ENCODE measurements around the gene RAP1A. TPM values are rescaled to one million over a fixed set of nuclear protein-coding genes. Genes with fewer than 3 reads are reported as not detected.

The RAP1A gene
- total RNA-seq, 1 experiment from 2014 or later: 19.0 TPM

GRCh38 chr1:111743679-111744101 is 124.1 kb downstream of the RAP1A start:
- ChIA-PET POLR2A (ENCODE audit: unreplicated experiment) (no interaction called here), CTCF (interaction anchor here (0.5 to 0.8 kb wide), 2 partner anchors 29 to 71 kb away, joined by 4 to 5 read pairs; no protein-coding TSS in a partner anchor)
- Histone ChIP-seq H2AFZ (ENCODE audit: low read length) (no peak overlapping the region), H3K27ac (ENCODE audit: low read length) (no peak overlapping the region), H4K20me1 (ENCODE audit: low read length) (no peaks in the 10 kb centered on the region), H3K27me3 (ENCODE audit: low read length) (no peaks in the 10 kb centered on the region), H3K4me2 (ENCODE audit: low read length) (no peak overlapping the region), H3K9me2 (replicated peaks; ENCODE audit: low read length) (no peaks in the 10 kb centered on the region), H3K4me3 (ENCODE audit: low read length) (no peak overlapping the region), H3F3A (ENCODE audit: low read length, unreplicated experiment) (no peaks in the 10 kb centered on the region), H3K9ac (ENCODE audit: low read length) (no peak overlapping the region), H3K79me2 (ENCODE audit: low read length) (no peaks in the 10 kb centered on the region), H3K9me3 (ENCODE audit: low read length) (no peaks in the 10 kb centered on the region), H3K4me1 (ENCODE audit: insufficient read depth, low read length) (peaks cover 11% of the 10 kb centered on the region; the same call in 1 of the 2 replicates), H3K36me3 (ENCODE audit: low read depth, low read length) (no peaks in the 10 kb centered on the region)
- no TSS peak for BruUV-seq (replicated peaks)
- intact Hi-C loops (cut with micrococcal nuclease): no loop called here
- TF ChIP-seq EZH2 (IDR thresholded peaks at IDR 0.05; ENCODE audit: low read length, unreplicated experiment) (no peak), EZH2phosphoT487 (IDR thresholded peaks at IDR 0.05; ENCODE audit: borderline replicate concordance, low read length) (no peak)
- TF ChIP-seq, protein P1, sequence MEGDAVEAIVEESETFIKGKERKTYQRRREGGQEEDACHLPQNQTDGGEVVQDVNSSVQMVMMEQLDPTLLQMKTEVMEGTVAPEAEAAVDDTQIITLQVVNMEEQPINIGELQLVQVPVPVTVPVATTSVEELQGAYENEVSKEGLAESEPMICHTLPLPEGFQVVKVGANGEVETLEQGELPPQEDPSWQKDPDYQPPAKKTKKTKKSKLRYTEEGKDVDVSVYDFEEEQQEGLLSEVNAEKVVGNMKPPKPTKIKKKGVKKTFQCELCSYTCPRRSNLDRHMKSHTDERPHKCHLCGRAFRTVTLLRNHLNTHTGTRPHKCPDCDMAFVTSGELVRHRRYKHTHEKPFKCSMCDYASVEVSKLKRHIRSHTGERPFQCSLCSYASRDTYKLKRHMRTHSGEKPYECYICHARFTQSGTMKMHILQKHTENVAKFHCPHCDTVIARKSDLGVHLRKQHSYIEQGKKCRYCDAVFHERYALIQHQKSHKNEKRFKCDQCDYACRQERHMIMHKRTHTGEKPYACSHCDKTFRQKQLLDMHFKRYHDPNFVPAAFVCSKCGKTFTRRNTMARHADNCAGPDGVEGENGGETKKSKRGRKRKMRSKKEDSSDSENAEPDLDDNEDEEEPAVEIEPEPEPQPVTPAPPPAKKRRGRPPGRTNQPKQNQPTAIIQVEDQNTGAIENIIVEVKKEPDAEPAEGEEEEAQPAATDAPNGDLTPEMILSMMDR (conservative IDR thresholded peaks at IDR 0.05; ENCODE audit: low read depth, low read length): no peak
- DNase-seq: no peak
- ATAC-seq: no peak

GRCh38 chr1:111745675-111746613 is 126.4 kb downstream of the RAP1A start:
- DNase-seq (no peak), ATAC-seq (no peak)
- no peak overlapping the region for H2AFZ ChIP-seq (ENCODE audit: low read length)
- CTCF ChIA-PET: interaction anchor here (1.6 kb wide), 1 partner anchor 264 kb away, joined by 12 read pairs; no protein-coding TSS in a partner anchor
- H3K4me1 ChIP-seq (ENCODE audit: insufficient read depth, low read length): no peaks in the 10 kb centered on the region
- H3F3A ChIP-seq (ENCODE audit: low read length, unreplicated experiment): no peaks in the 10 kb centered on the region
- H3K79me2 ChIP-seq (ENCODE audit: low read length): no peaks in the 10 kb centered on the region
- H3K9me2 ChIP-seq (replicated peaks; ENCODE audit: low read length): no peaks in the 10 kb centered on the region
- intact Hi-C loops (cut with micrococcal nuclease): no loop called here
- no peaks in the 10 kb centered on the region for H3K36me3 ChIP-seq (ENCODE audit: low read depth, low read length)
- TF ChIP-seq EZH2phosphoT487 (IDR thresholded peaks at IDR 0.05; ENCODE audit: borderline replicate concordance, low read length) (no peak), EZH2 (IDR thresholded peaks at IDR 0.05; ENCODE audit: low read length, unreplicated experiment) (no peak)
- TF ChIP-seq, protein P1 (conservative IDR thresholded peaks at IDR 0.05; ENCODE audit: low read depth, low read length): no peak
- H3K27ac ChIP-seq (ENCODE audit: low read length): no peak overlapping the region
- H3K4me3 ChIP-seq (ENCODE audit: low read length): no peak overlapping the region
- POLR2A ChIA-PET (ENCODE audit: unreplicated experiment): no interaction called here
- H3K4me2 ChIP-seq (ENCODE audit: low read length): no peak overlapping the region
- no peak overlapping the region for H3K9ac ChIP-seq (ENCODE audit: low read length)
- BruUV-seq (replicated peaks): no TSS peak
- H3K9me3 ChIP-seq (ENCODE audit: low read length): no peaks in the 10 kb centered on the region
- no peaks in the 10 kb centered on the region for H4K20me1 ChIP-seq (ENCODE audit: low read length)
- H3K27me3 ChIP-seq (ENCODE audit: low read length): no peaks in the 10 kb centered on the region

- no peak overlapping the region for H3K4me3 ChIP-seq (ENCODE audit: low read length)
- intact Hi-C loops (cut with micrococcal nuclease): no loop called here
- no peaks in the 10 kb centered on the region for H3K27me3 ChIP-seq (ENCODE audit: low read length)
- no peak overlapping the region for H2AFZ ChIP-seq (ENCODE audit: low read length)
- no peaks in the 10 kb centered on the region for H3F3A ChIP-seq (ENCODE audit: low read length, unreplicated experiment)
- no peaks in the 10 kb centered on the region for H4K20me1 ChIP-seq (ENCODE audit: low read length)
- H3K4me2 ChIP-seq (ENCODE audit: low read length): no peak overlapping the region
- ATAC-seq (no peak), DNase-seq (no peak)
- no peaks in the 10 kb centered on the region for H3K4me1 ChIP-seq (ENCODE audit: insufficient read depth, low read length)
- no TSS peak for BruUV-seq (replicated peaks)
- no peaks in the 10 kb centered on the region for H3K9me2 ChIP-seq (replicated peaks; ENCODE audit: low read length)
- TF ChIP-seq EZH2phosphoT487 (IDR thresholded peaks at IDR 0.05; ENCODE audit: borderline replicate concordance, low read length) (no peak), EZH2 (IDR thresholded peaks at IDR 0.05; ENCODE audit: low read length, unreplicated experiment) (no peak)
- TF ChIP-seq, protein P1 (conservative IDR thresholded peaks at IDR 0.05; ENCODE audit: low read depth, low read length): no peak
- no peak overlapping the region for H3K9ac ChIP-seq (ENCODE audit: low read length)
- ChIA-PET CTCF (interaction anchor here (1.2 to 1.6 kb wide), 4 partner anchors 23 to 265 kb away, joined by 4 to 24 read pairs (median 9); no protein-coding TSS in a partner anchor), POLR2A (ENCODE audit: unreplicated experiment) (no interaction called here)
- no peaks in the 10 kb centered on the region for H3K79me2 ChIP-seq (ENCODE audit: low read length)
- H3K36me3 ChIP-seq (ENCODE audit: low read depth, low read length): no peaks in the 10 kb centered on the region
- H3K9me3 ChIP-seq (ENCODE audit: low read length): no peaks in the 10 kb centered on the region
- H3K27ac ChIP-seq (ENCODE audit: low read length): no peak overlapping the region
Measured at GRCh38 chr1:111746614-111746999, 127.0 kb downstream of the RAP1A start.

All from PC-3 (cell line).